Gastrocnemius medialis (tissue), 4 donors: ENCODE measurements around the gene HSF2BP.

Experiments
- CTCF ChIP-seq, 5 experiments: fragments of 450-650 bp in 3 of 5; fragments of 200-600 bp in 2 of 5; sonication (generic) in 2 of 5; IDR thresholded peaks in 4 of 5; conservative IDR thresholded peaks in 1 of 5; 1 replicate in 4 of 5; 2 replicates in 1 of 5; pipeline ENCODE4 v1.5.1; 2016 to 2019; ENCODE audit warnings: antibody characterized with exemption in 5 of 5, mild to moderate bottlenecking in 3 of 5, moderate library complexity in 3 of 5
- POLR2A ChIP-seq, 2 donors: fragments of 450-650 bp; IDR thresholded peaks; one replicate each; pipeline ENCODE4 v1.6.1; 2017; ENCODE audit warnings: antibody characterized with exemption in 2 of 2, mild to moderate bottlenecking in 2 of 2, moderate library complexity in 2 of 2

- TF ChIP-seq CTCF (IDR thresholded peaks at IDR 0.05 in 4 of 5, conservative IDR thresholded peaks at IDR 0.05 in 1 of 5) (no peak), POLR2A (IDR thresholded peaks at IDR 0.05) (no peak)
Observed at GRCh38 chr21:43691086-43691795, 32.0 kb upstream of the HSF2BP start.
